ENCODE data around the gene TSPAN3.

The TSPAN3 gene

DNA sequence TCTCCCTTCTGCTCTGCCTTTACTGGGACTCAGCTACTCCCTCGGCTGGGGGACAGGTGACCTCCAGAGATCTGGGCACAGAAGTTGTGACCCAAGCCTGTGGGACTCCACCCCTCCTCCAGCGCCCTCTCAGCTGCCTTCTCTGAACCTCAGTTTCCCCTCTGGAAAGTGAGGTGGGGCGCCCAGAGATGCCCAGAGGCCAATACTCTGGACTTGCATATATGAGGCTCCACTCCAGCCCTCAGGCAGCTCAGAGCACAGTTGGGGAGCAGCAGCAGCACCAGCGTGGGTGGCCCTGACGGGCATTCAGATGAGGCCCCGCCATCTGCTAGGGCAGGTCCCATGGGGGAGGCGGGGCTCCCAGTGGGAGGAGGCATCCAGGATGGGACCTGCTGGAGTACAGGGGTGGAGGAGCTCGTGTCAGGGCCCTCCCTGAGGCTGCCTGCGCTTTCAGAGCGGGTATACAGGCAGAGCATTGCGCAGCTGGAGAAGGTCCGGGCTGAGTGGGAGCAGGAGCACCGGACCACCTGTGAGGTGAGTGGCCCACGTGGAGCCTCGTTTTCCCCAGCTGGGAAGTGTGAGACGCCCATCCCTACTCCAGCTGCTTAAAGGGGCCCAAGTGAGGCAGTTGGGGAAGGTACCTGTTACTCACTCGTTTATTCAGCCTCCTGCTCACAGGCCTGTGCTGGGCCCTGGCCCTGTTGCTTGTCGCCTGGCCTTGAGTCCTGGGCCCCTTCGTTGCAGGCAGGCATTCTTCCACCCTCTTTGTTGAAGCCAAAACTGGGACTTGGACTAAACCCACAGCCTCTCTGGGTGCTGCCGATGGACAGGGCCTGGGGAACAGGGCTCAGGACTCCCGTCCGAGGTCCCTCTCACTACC, 40.6 kb downstream of the TSPAN3 start:
- Histone ChIP-seq H3K27ac (ENCODE audit: low read depth, low read length) (no peak overlapping the region), H3K4me1 (ENCODE audit: control insufficient read depth in 1 of 2, insufficient read depth in 2 of 2, low read length in 2 of 2) (peaks cover 3 to 27% of the 10 kb centered on the region in 2 donors), H3K9ac (ENCODE audit: low read depth in 1 of 2, low read length in 2 of 2) (no peak overlapping the region)

DNA sequence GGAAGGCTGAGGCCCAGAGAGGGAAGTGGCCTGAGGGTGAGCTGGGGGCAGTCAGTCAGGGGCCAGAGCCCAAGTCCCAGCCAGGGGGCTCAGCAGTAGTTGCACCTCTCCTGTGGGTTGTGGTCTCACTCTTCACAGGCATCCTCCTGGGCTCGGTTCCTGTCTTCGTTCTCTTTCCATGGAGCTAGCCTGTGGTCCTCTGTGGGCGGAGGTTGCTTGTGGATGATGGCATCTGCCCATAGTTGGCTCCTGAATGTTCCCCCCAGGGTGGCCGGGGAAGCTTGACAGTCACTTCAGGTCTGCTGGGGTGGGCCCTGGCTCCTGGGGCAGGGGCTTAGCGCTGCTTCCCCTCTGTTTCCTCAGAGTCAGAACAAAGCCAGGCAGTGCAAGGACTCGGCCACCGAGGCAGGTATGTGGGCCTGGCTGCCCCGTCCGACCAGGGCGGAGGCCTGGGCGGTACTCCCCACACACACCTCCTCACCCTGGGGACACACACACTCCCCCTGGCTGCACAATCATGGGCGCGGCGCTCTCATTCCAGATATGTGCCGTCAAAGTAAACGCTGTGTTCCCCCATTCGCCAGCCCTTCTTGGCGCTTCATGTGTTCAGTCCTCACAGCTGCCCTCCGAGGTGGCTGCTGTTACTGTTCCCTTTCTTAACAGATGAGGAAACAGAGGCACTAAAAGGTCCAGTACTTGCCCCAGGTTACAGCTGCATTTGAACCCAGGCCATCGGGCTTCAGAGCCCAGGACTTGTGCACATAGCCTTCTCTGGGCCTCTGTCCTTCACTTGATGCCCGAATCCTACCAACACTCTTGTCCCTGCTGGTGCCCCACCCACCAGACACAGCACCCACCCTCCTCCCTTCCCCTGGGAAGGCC, 41.5 kb downstream of the TSPAN3 start:
- H3K9me3 ChIP-seq (ENCODE audit: control insufficient read depth in 1 of 2, low read length in 2 of 2), result no peaks in the 10 kb centered on the region
- H3K27ac ChIP-seq (ENCODE audit: low read depth, low read length), result no peak overlapping the region
- no peak overlapping the region for H3K4me3 ChIP-seq (ENCODE audit: low read depth in 1 of 2, low read length in 2 of 2)
- H3K27me3 ChIP-seq (ENCODE audit: control insufficient read depth in 1 of 2, insufficient read depth in 2 of 2, low read length in 2 of 2), result no peaks in the 10 kb centered on the region
- H3K36me3 ChIP-seq (ENCODE audit: control insufficient read depth in 1 of 2, insufficient read depth in 2 of 2, low read length in 2 of 2), result no peaks in the 10 kb centered on the region
- peaks cover 3 to 22% of the 10 kb centered on the region in 2 donors for H3K4me1 ChIP-seq (ENCODE audit: control insufficient read depth in 1 of 2, insufficient read depth in 2 of 2, low read length in 2 of 2)
- no peak overlapping the region for H3K9ac ChIP-seq (ENCODE audit: low read depth in 1 of 2, low read length in 2 of 2)

More for the DNA sequence above, 40.6 kb downstream of the TSPAN3 start:
- Histone ChIP-seq H3K27me3 (ENCODE audit: control insufficient read depth in 1 of 2, insufficient read depth in 2 of 2, low read length in 2 of 2) (no peaks in the 10 kb centered on the region), H3K36me3 (ENCODE audit: control insufficient read depth in 1 of 2, insufficient read depth in 2 of 2, low read length in 2 of 2) (no peaks in the 10 kb centered on the region), H3K9me3 (ENCODE audit: control insufficient read depth in 1 of 2, low read length in 2 of 2) (no peaks in the 10 kb centered on the region), H3K4me3 (ENCODE audit: low read depth in 1 of 2, low read length in 2 of 2) (no peak overlapping the region)

DNA sequence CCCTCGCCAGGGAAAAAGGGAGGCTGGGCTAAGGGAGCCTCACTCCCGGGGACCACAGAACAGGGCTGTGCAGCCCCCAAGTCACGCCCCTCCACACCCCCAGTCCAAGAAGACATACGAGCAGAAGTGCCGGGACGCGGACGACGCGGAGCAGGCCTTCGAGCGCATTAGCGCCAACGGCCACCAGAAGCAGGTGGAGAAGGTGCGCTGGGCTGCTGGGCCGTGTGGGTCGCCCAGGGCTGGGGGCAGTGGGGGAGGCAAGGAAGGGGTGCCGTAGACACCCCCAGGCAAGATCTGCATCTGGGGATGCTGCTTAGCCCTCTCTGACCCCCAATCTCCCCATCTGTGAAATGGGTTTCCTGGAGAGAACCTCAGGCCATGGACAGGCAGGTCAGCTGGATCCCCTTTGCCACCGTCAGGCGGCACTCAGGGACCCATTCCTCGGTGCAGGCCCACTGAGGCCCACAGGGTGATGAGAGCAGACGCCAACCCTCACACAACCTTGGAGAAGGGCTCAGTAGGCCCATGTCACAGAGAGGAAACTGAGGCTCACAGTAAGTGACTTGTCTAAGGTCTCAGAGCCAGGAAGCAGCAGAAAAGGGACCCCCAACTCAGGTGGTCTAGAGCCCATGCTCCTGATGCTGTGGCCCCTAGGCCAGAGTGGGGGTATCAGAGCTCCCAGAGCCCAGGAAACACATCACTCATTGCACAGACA, 42.3 kb downstream of the TSPAN3 start:
- H3K4me1 ChIP-seq (ENCODE audit: control insufficient read depth in 1 of 2, insufficient read depth in 2 of 2, low read length in 2 of 2), result peaks cover 3 to 22% of the 10 kb centered on the region in 2 donors
- peak overlapping the region; percentile 43 to 47 for H3K4me3 ChIP-seq (ENCODE audit: low read depth in 1 of 2, low read length in 2 of 2)
- H3K9ac ChIP-seq (ENCODE audit: low read depth in 1 of 2, low read length in 2 of 2), result no peak overlapping the region
- H3K27ac ChIP-seq (ENCODE audit: low read depth, low read length), result no peak overlapping the region
- no peaks in the 10 kb centered on the region for H3K9me3 ChIP-seq (ENCODE audit: control insufficient read depth in 1 of 2, low read length in 2 of 2)
- no peaks in the 10 kb centered on the region for H3K27me3 ChIP-seq (ENCODE audit: control insufficient read depth in 1 of 2, insufficient read depth in 2 of 2, low read length in 2 of 2)
- no peaks in the 10 kb centered on the region for H3K36me3 ChIP-seq (ENCODE audit: control insufficient read depth in 1 of 2, insufficient read depth in 2 of 2, low read length in 2 of 2)

DNA sequence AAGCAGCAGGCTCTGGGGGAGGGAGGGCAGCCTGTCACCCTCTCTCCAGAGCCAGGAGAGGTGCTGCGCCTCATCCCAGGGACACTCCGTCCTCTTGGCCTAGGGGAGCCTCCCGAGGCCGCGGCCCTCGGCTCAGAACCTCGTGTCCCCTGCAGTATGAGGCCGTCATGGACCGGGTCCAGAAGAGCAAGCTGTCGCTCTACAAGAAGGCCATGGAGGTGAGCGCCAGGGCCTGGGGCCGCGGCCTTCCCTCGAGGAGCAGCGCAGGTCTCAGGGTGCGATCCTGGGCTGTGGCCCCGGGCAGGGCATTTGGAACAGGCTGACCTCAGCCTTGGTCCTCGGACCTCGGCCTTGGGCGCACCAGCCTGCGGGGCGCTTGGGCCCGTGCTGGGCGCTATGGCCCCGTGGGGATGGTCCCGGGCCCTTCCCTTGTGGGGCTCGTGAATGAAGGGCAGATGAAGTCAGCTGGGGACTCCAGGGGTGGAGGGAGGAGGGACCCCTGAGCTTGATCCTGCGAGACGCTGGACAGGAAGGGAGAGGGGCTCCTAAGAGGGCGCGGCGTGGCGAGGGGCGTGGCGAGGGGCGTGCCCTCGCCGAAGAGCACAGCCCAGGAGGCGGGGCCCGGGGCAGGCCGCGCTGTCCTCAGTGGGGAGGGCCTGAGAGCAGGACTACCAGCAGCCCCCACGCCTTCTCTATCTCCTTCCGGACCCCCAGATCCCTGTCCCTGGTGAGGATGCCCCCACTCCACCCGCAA, 43.0 kb downstream of the TSPAN3 start:
- Histone ChIP-seq H3K27ac (ENCODE audit: low read depth, low read length) (no peak overlapping the region), H3K4me1 (ENCODE audit: control insufficient read depth in 1 of 2, insufficient read depth in 2 of 2, low read length in 2 of 2) (peaks cover 3 to 22% of the 10 kb centered on the region in 2 donors), H3K27me3 (ENCODE audit: control insufficient read depth in 1 of 2, insufficient read depth in 2 of 2, low read length in 2 of 2) (no peaks in the 10 kb centered on the region), H3K9ac (ENCODE audit: low read depth in 1 of 2, low read length in 2 of 2) (no peak overlapping the region), H3K36me3 (ENCODE audit: control insufficient read depth in 1 of 2, insufficient read depth in 2 of 2, low read length in 2 of 2) (no peaks in the 10 kb centered on the region), H3K4me3 (ENCODE audit: low read depth in 1 of 2, low read length in 2 of 2) (peak overlapping the region; percentile 43 to 47), H3K9me3 (ENCODE audit: control insufficient read depth in 1 of 2, low read length in 2 of 2) (no peaks in the 10 kb centered on the region)

DNA sequence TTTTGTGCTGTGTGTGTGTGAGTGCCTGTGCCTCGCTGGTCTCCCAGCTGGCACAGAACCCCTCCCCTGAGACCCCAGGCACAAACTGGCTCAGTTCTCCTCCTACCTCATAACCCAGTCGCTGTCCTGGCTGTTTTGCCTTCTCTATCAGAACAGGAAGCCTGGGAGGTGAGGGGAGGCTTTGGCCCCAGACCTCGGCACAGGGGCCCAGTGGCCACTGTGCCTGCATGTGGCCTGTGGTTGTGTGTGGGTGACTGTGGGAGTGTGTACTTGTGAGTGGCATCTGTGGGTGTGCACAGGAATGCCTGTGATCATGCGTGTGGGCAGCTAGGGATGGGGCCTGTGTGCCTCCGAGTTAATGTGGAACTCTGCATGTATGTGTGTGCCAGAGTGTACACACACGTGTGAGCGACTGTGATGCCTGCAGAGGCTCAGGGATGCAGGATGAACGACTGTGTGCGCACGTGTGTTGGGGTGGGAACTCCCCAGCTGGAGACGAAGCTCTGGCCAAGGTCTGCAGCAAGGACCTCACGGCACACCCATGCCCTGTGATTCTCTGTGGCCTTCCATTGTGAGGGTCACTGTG, 43.7 kb downstream of the TSPAN3 start:
- Histone ChIP-seq H3K9me3 (ENCODE audit: control insufficient read depth in 1 of 2, low read length in 2 of 2) (no peaks in the 10 kb centered on the region), H3K4me1 (ENCODE audit: control insufficient read depth in 1 of 2, insufficient read depth in 2 of 2, low read length in 2 of 2) (peaks cover 3 to 22% of the 10 kb centered on the region in 2 donors), H3K36me3 (ENCODE audit: control insufficient read depth in 1 of 2, insufficient read depth in 2 of 2, low read length in 2 of 2) (no peaks in the 10 kb centered on the region), H3K4me3 (ENCODE audit: low read depth in 1 of 2, low read length in 2 of 2) (no peak overlapping the region), H3K27me3 (ENCODE audit: control insufficient read depth in 1 of 2, insufficient read depth in 2 of 2, low read length in 2 of 2) (no peaks in the 10 kb centered on the region), H3K27ac (ENCODE audit: low read depth, low read length) (no peak overlapping the region), H3K9ac (ENCODE audit: low read depth in 1 of 2, low read length in 2 of 2) (no peak overlapping the region)

DNA sequence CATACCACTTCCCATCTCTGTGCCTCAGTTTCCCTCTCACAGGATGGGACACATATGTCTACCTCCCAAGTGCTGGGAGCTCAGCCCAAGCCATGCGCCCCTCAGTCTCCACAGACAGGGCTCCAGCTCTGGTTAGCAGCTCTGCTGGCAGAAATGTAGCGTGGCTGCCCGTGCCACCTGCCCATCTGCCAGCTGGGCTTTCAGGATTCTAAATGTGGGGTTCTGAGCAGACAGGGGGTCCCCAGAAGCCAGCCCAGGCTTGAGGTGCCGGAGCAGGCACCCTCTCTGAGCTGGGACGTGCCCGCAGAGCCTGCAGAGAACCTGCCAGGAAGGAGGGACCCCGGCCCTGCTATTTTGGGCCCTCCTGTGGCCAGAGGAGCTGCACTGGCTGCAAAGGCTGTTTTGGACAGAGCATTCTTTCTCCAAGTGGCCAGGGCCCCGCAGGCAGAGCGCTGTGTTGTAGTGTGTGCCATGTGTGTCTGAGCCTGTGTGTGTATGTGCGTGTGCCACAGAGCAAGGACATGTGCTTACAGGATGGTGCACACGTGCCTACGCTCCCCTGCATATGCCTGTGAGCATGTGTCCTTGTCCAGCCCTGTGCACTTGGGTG, 44.3 kb downstream of the TSPAN3 start:
- H3K9me3 ChIP-seq (ENCODE audit: control insufficient read depth in 1 of 2, low read length in 2 of 2), result no peaks in the 10 kb centered on the region
- no peaks in the 10 kb centered on the region for H3K27me3 ChIP-seq (ENCODE audit: control insufficient read depth in 1 of 2, insufficient read depth in 2 of 2, low read length in 2 of 2)
- H3K4me3 ChIP-seq (ENCODE audit: low read depth in 1 of 2, low read length in 2 of 2), result no peak overlapping the region
- no peak overlapping the region for H3K27ac ChIP-seq (ENCODE audit: low read depth, low read length)
- peaks cover 3 to 24% of the 10 kb centered on the region in 2 donors for H3K4me1 ChIP-seq (ENCODE audit: control insufficient read depth in 1 of 2, insufficient read depth in 2 of 2, low read length in 2 of 2)
- no peaks in the 10 kb centered on the region for H3K36me3 ChIP-seq (ENCODE audit: control insufficient read depth in 1 of 2, insufficient read depth in 2 of 2, low read length in 2 of 2)
- no peak overlapping the region for H3K9ac ChIP-seq (ENCODE audit: low read depth in 1 of 2, low read length in 2 of 2)

DNA sequence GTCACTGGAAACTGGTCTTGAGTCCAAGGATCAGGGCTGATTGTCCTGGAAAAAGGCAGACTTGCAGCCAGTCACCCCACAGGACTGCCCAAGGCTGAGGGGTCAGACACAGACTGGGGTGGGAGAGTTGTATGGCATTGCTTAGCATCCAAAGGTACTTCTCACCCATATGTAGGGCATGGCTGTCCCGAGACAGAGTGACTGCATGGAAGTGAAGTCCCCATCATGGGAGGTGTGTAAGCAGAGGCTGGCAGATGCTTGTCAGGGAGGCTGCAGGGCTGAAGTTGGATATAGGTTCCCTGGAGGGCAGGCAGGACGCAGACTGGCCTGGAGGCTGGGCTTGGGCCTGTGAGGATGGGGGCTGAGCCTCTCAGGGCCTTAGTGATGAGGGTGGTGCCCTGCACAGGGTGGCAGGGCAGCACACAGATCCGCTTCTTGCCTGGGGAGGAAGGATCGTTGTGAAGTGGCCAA, 44.9 kb downstream of the TSPAN3 start:
- H3K9ac ChIP-seq (ENCODE audit: low read depth in 1 of 2, low read length in 2 of 2), result no peak overlapping the region

DNA sequence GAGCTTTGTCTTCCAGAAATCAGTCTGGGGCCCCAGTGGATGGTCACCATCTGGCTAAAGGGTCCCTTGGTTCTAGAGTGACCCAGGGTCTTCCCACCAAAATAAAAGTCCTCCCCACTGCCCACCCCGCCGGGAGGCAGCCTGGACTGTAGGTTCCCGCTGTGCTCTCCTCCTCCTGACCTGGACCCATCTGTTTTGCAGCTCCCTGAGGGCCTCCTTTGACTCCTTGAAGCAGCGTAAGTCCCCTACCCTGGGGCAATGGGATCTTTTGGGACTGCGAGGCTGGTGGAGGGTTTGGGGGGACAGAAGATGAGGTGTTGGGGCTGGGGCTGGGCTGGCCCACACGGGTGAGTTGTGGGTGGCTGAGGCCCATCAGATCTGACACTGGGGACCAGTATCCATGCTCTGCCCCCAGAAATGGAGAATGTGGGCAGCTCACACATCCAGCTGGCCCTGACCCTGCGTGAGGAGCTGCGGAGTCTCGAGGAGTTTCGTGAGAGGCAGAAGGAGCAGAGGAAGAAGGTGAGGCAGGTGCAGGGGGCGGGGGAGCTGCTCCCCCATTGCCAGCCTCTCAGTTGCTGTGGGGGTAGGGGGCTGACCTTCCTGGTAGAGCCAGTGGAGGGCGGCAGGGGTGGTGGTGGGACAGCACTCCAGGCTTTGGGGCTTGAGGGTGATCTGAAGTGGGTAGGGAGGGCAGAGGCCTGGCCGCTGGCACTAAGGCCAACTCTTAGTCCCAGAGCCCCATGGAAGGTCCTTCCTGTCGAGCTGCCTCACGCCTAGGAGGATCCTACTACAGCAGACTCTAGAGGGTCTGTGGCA, 45.6 kb downstream of the TSPAN3 start:
- Histone ChIP-seq H3K36me3 (ENCODE audit: control insufficient read depth in 1 of 2, insufficient read depth in 2 of 2, low read length in 2 of 2) (no peaks in the 10 kb centered on the region), H3K9me3 (ENCODE audit: control insufficient read depth in 1 of 2, low read length in 2 of 2) (no peaks in the 10 kb centered on the region), H3K27me3 (ENCODE audit: control insufficient read depth in 1 of 2, insufficient read depth in 2 of 2, low read length in 2 of 2) (no peaks in the 10 kb centered on the region), H3K27ac (ENCODE audit: low read depth, low read length) (no peak overlapping the region), H3K4me3 (ENCODE audit: low read depth in 1 of 2, low read length in 2 of 2) (no peak overlapping the region), H3K4me1 (ENCODE audit: control insufficient read depth in 1 of 2, insufficient read depth in 2 of 2, low read length in 2 of 2) (peaks cover 7 to 22% of the 10 kb centered on the region in 2 donors), H3K9ac (ENCODE audit: low read depth in 1 of 2, low read length in 2 of 2) (no peak overlapping the region)

More for the DNA sequence above, 44.9 kb downstream of the TSPAN3 start:
- no peak overlapping the region for H3K27ac ChIP-seq (ENCODE audit: low read depth, low read length)
- H3K36me3 ChIP-seq (ENCODE audit: control insufficient read depth in 1 of 2, insufficient read depth in 2 of 2, low read length in 2 of 2), result no peaks in the 10 kb centered on the region
- H3K9me3 ChIP-seq (ENCODE audit: control insufficient read depth in 1 of 2, low read length in 2 of 2), result no peaks in the 10 kb centered on the region
- no peak overlapping the region for H3K4me3 ChIP-seq (ENCODE audit: low read depth in 1 of 2, low read length in 2 of 2)
- H3K4me1 ChIP-seq (ENCODE audit: control insufficient read depth in 1 of 2, insufficient read depth in 2 of 2, low read length in 2 of 2), result peaks cover 4 to 25% of the 10 kb centered on the region in 2 donors
- no peaks in the 10 kb centered on the region for H3K27me3 ChIP-seq (ENCODE audit: control insufficient read depth in 1 of 2, insufficient read depth in 2 of 2, low read length in 2 of 2)

Data from duodenal mucosa (tissue), 2 donors.